Measurements from ENCODE around the gene PGGT1B. TPM values are rescaled to one million over a fixed set of nuclear protein-coding genes. Genes with fewer than 3 reads are reported as not detected.

Gene PGGT1B
- total and polyA plus RNA-seq, 2 of the 8 experiments (the other 6 are each of a cell fraction or from before 2014, with no cell fraction given): 1.9 to 43.1 TPM

DNA sequence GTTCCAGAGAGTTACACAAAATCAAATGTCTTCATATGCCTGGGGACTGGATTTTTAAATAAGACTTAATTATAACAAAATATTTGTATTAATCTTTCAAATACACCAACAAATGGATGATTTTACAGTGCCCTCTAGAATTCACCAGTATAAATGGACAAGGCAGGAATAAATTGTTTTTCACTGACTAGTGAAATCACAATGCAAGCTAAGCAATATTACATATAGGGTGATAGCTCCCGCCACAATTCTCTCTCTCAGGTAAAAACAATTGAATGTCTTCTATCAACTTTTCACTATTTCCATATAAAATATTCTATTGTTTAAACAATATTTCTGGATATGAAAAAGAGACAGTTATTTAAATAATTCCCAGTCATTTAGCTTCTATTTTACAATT lies 41.8 kb upstream of the PGGT1B start:
- no peak overlapping the region for H3K4me3 ChIP-seq (ENCODE audit: extremely low read depth in 1 of 4, insufficient read depth in 2 of 4, low read depth in 3 of 4, low read length in 4 of 4)
- no peak overlapping the region for H3K27ac ChIP-seq (ENCODE audit: low read depth, low read length)
- H3K18ac ChIP-seq (ENCODE audit: extremely low read depth, low read length): no peak overlapping the region
- 95% methylated on average over 1 of the region's 1 CpG; no CpG with 5 or more reads in 1 of the 2 experiments for WGBS, 2 experiments (ENCODE audit: extremely low coverage in 1 of 2, insufficient coverage in 1 of 2, insufficient read length in 1 of 2, insufficient replicate concordance in 2 of 2, low coverage in 1 of 2, low lambda C conversion rate in 2 of 2, missing lambda C conversion rate in 1 of 2)
- no peaks in the 10 kb centered on the region for H4K20me1 ChIP-seq (replicated peaks in 1 of 2; ENCODE audit: control insufficient read depth in 1 of 2, insufficient read depth in 2 of 2, low read length in 2 of 2)
- ChIA-PET POLR2A (ENCODE audit: partially characterized antibody) (no interaction called here), CTCF (ENCODE audit: partially characterized antibody) (interaction anchor here (0.9 kb wide), 1 partner anchor 223 kb away, joined by 3 read pairs; no protein-coding TSS in a partner anchor)
- H2BK20ac ChIP-seq (ENCODE audit: low read length): no peak overlapping the region
- H3K79me2 ChIP-seq (ENCODE audit: control insufficient read depth in 1 of 2, insufficient read depth in 2 of 2, low read length in 2 of 2): no peaks in the 10 kb centered on the region
- H3K23ac ChIP-seq (ENCODE audit: insufficient read length): no peak overlapping the region
- H3K27me3 ChIP-seq (replicated peaks in 1 of 4; ENCODE audit: control insufficient read depth in 3 of 4, extremely low read depth in 1 of 4, insufficient read depth in 3 of 4, low read length in 3 of 4): no peaks in the 10 kb centered on the region
- FAIRE-seq (no peak), DNase-seq (ENCODE audit: low read depth in 1 of 2, low spot score in 2 of 2) (no peak)
- no peak overlapping the region for H4K8ac ChIP-seq (ENCODE audit: extremely low read depth, insufficient read depth, low read length)
- no peak overlapping the region for H3K56ac ChIP-seq (replicated peaks; ENCODE audit: insufficient read length, low read depth, low read length)
- H2BK15ac ChIP-seq (ENCODE audit: low read length): no peak overlapping the region
- no peak overlapping the region for H3K4ac ChIP-seq (replicated peaks; ENCODE audit: insufficient read length, low read depth, low read length)
- no peak overlapping the region for H2BK5ac ChIP-seq (ENCODE audit: low read depth, low read length)
- H3K79me1 ChIP-seq (ENCODE audit: low read depth, low read length): no peaks in the 10 kb centered on the region
- no peak overlapping the region for H2AFZ ChIP-seq (ENCODE audit: low read length)
- no peaks in the 10 kb centered on the region; the same call in 1 of the 2 replicates for H3K23me2 ChIP-seq (ENCODE audit: low read depth, low read length)
- no peaks in the 10 kb centered on the region for H3K9me3 ChIP-seq (ENCODE audit: insufficient read depth in 2 of 2, low read depth in 1 of 2, low read length in 1 of 2)
- H2BK120ac ChIP-seq (replicated peaks; ENCODE audit: low read depth, low read length): no peak overlapping the region
- peak overlapping the region in 1 of 4 experiments; percentile 34; a peak in 1 of 7 replicates for H3K9ac ChIP-seq (replicated peaks in 1 of 4; ENCODE audit: extremely low read depth in 1 of 4, low read depth in 3 of 4, low read length in 3 of 4)
- peaks cover 0 to 5% (median 0%) of the 10 kb centered on the region in 4 experiments; a peak in 2 of 7 replicates for H3K4me1 ChIP-seq (replicated peaks in 1 of 4; ENCODE audit: control insufficient read depth in 3 of 4, insufficient read depth in 4 of 4, low read length in 3 of 4)
- H3K4me2 ChIP-seq (ENCODE audit: insufficient read depth in 1 of 2, low read depth in 2 of 2, low read length in 2 of 2): no peak overlapping the region
- no peak overlapping the region for H4K5ac ChIP-seq (ENCODE audit: insufficient read length, low read depth, low read length)
- H3K36me3 ChIP-seq (ENCODE audit: control insufficient read depth in 2 of 4, insufficient read depth in 4 of 4, low read length in 3 of 4): no peaks in the 10 kb centered on the region
- H2BK12ac ChIP-seq (ENCODE audit: low read depth, low read length): no peak overlapping the region
- H2AK5ac ChIP-seq (ENCODE audit: low read depth, low read length): no peak overlapping the region
- no peak overlapping the region for H4K91ac ChIP-seq (replicated peaks; ENCODE audit: insufficient read length, low read length)
- no peak overlapping the region for H3K14ac ChIP-seq (ENCODE audit: insufficient read length)
- TF ChIP-seq BCL11A (IDR thresholded peaks at IDR 0.05; ENCODE audit: low read depth in 2 of 2, low read length in 2 of 2) (no peak), EZH2 (IDR thresholded peaks at IDR 0.05; ENCODE audit: low read depth, low read length, severe bottlenecking) (no peak)

Data from H1 (cell line).